Osteocyte (in vitro differentiated cells): ENCODE measurements around the gene DGLUCY. TPM values are rescaled to one million over a fixed set of nuclear protein-coding genes. Genes with fewer than 3 reads are reported as not detected.
A peak's percentile ranks its signal among the peaks of the same experiment; 100 is the strongest.

Experiments used
- DNase-seq: peaks from one replicate; pipeline ENCODE4 v3.0.0; 2021; ENCODE audit warnings: mixed read lengths; ENCODE audit not compliant: unreplicated experiment; ENCODE audit errors: extremely low spot score
- H3K27ac Mint-ChIP-seq: one replicate; pipeline ENCODE4 v1.8.0; 2021; ENCODE audit warnings: mild to moderate bottlenecking, mixed read lengths; ENCODE audit not compliant: unreplicated experiment
- H3K27me3 Mint-ChIP-seq: one replicate; pipeline ENCODE4 v1.8.0; 2021; ENCODE audit warnings: mixed read lengths; ENCODE audit not compliant: unreplicated experiment
- H3K36me3 Mint-ChIP-seq: one replicate; pipeline ENCODE4 v1.8.0; 2021; ENCODE audit warnings: mixed read lengths; ENCODE audit not compliant: unreplicated experiment
- H3K4me1 Mint-ChIP-seq: one replicate; pipeline ENCODE4 v1.8.0; 2021; ENCODE audit warnings: mixed read lengths; ENCODE audit not compliant: unreplicated experiment
- H3K4me3 Mint-ChIP-seq: one replicate; pipeline ENCODE4 v1.8.0; 2021; ENCODE audit warnings: mild to moderate bottlenecking, moderate library complexity, mixed read lengths; ENCODE audit not compliant: unreplicated experiment
- H3K9me3 Mint-ChIP-seq: one replicate; pipeline ENCODE4 v1.8.0; 2021; ENCODE audit warnings: mixed read lengths; ENCODE audit not compliant: unreplicated experiment
- CTCF ChIP-seq: fragments of 200-600 bp; sonication (generic); IDR thresholded peaks from 2 replicates; pipeline ENCODE4 v1.5.0; 2021; ENCODE audit warnings: antibody characterized with exemption, mild to moderate bottlenecking, moderate library complexity
- total RNA-seq: library from RNA; stranded (reverse); gene quantifications from 2 replicates; pipeline ENCODE4 v1.2.1, GENCODE V29; 2021

The DGLUCY gene
- total RNA-seq, 1 donor from 2014 or later: 20.4 TPM

- Mint-ChIP-seq H3K4me1 (peaks cover 34% of the 10 kb centered on the region), H3K27me3 (no peaks in the 10 kb centered on the region), H3K36me3 (no peaks in the 10 kb centered on the region), H3K9me3 (no peaks in the 10 kb centered on the region), H3K4me3 (no peak overlapping the region), H3K27ac (peak overlapping the region; percentile 69)
- no peak for TF ChIP-seq CTCF
- no peak for DNase-seq
These were observed 4.8 kb upstream of the DGLUCY start for GRCh38 chr14:91108941-91109611.

- Mint-ChIP-seq H3K4me1 (peaks cover 58% of the 10 kb centered on the region), H3K36me3 (no peaks in the 10 kb centered on the region)
- no peak for TF ChIP-seq CTCF
These were observed 2.4 kb upstream of the DGLUCY start for GRCh38 chr14:91111443-91111842.

GRCh38 chr14:91112194-91112593 is 1.7 kb upstream of the DGLUCY start:
- H3K27me3 Mint-ChIP-seq: no peaks in the 10 kb centered on the region
- no peak overlapping the region for H3K27ac Mint-ChIP-seq
- no peaks in the 10 kb centered on the region for H3K9me3 Mint-ChIP-seq
- peaks cover 61% of the 10 kb centered on the region for H3K4me1 Mint-ChIP-seq
- no peak for DNase-seq
- H3K4me3 Mint-ChIP-seq: no peak overlapping the region
- no peaks in the 10 kb centered on the region for H3K36me3 Mint-ChIP-seq
- TF ChIP-seq CTCF: no peak

More at GRCh38 chr14:91111443-91111842, 2.4 kb upstream of the DGLUCY start:
- H3K27ac Mint-ChIP-seq: no peak overlapping the region
- H3K27me3 Mint-ChIP-seq: no peaks in the 10 kb centered on the region
- H3K9me3 Mint-ChIP-seq: no peaks in the 10 kb centered on the region
- no peak overlapping the region for H3K4me3 Mint-ChIP-seq
- DNase-seq: no peak

- H3K4me3 Mint-ChIP-seq: peak overlapping the region; percentile 85
- DNase-seq: no peak
These were observed 499 bp downstream of the DGLUCY start for GRCh38 chr14:91114079-91115065.

More at GRCh38 chr14:91114079-91115065, 499 bp downstream of the DGLUCY start:
- Mint-ChIP-seq H3K27me3 (no peaks in the 10 kb centered on the region), H3K27ac (peak overlapping the region; percentile 90), H3K9me3 (peaks cover 5% of the 10 kb centered on the region), H3K36me3 (peaks cover 6% of the 10 kb centered on the region), H3K4me1 (peaks cover 47% of the 10 kb centered on the region)
- no peak for TF ChIP-seq CTCF
